ENCODE results near the gene CDC42BPA. TPM values are rescaled to one million over a fixed set of nuclear protein-coding genes. Genes with fewer than 3 reads are reported as not detected.
"Not testable (repeated sequence)": the region's sequence is repeated elsewhere in the genome, so short reads cannot be mapped to it uniquely, and the experiment has no call there.

The CDC42BPA gene
- total RNA-seq, 1 donor from 2014 or later = 10.0 TPM

GRCh38 chr1:227002531-227003049, 315.7 kb downstream of the CDC42BPA start:
- intact Hi-C loops (cut with micrococcal nuclease) = no loop called here

- intact Hi-C loops (cut with micrococcal nuclease) = not testable (repeated sequence)
Measured at GRCh38 chr1:226999579-226999978, 318.7 kb downstream of the CDC42BPA start.

GRCh38 chr1:226995365-226996332, 322.6 kb downstream of the CDC42BPA start:
- intact Hi-C loops (cut with micrococcal nuclease) = no loop called here

GRCh38 chr1:226994586-226995364, 323.5 kb downstream of the CDC42BPA start:
- intact Hi-C loops (cut with micrococcal nuclease) = no loop called here

GRCh38 chr1:226993814-226994585, 324.3 kb downstream of the CDC42BPA start:
- intact Hi-C loops (cut with micrococcal nuclease) = no loop called here

GRCh38 chr1:226991920-226992319, 326.4 kb downstream of the CDC42BPA start:
- intact Hi-C loops (cut with micrococcal nuclease) = loop anchor here (2.0 kb wide), 1 partner anchor 51 kb away; the partner anchor contains the start of gene COQ8A

GRCh38 chr1:226990133-226990716, 328.1 kb downstream of the CDC42BPA start:
- intact Hi-C loops (cut with micrococcal nuclease) = loop anchor here (2.0 kb wide), 1 partner anchor 49 kb away; the partner anchor contains the start of gene COQ8A

- intact Hi-C loops (cut with micrococcal nuclease) = no loop called here
Measured at GRCh38 chr1:226989085-226989920, 329.0 kb downstream of the CDC42BPA start.

GRCh38 chr1:226988334-226988666, 330.0 kb downstream of the CDC42BPA start:
- intact Hi-C loops (cut with micrococcal nuclease) = no loop called here

- intact Hi-C loops (cut with micrococcal nuclease) = no loop called here
Measured at GRCh38 chr1:226987623-226988333, 330.5 kb downstream of the CDC42BPA start.

GRCh38 chr1:226987179-226987536, 331.1 kb downstream of the CDC42BPA start:
- intact Hi-C loops (cut with micrococcal nuclease) = no loop called here

- intact Hi-C loops (cut with micrococcal nuclease) = no loop called here
Measured at GRCh38 chr1:226986496-226987178, 331.7 kb downstream of the CDC42BPA start.

GRCh38 chr1:226985839-226986463, 332.3 kb downstream of the CDC42BPA start:
- intact Hi-C loops (cut with micrococcal nuclease) = no loop called here

GRCh38 chr1:226985239-226985838, 333.0 kb downstream of the CDC42BPA start:
- intact Hi-C loops (cut with micrococcal nuclease) = no loop called here

- intact Hi-C loops (cut with micrococcal nuclease) = no loop called here
Measured at GRCh38 chr1:226984521-226985238, 333.6 kb downstream of the CDC42BPA start.

- intact Hi-C loops (cut with micrococcal nuclease) = no loop called here
Measured at GRCh38 chr1:226983992-226984364, 334.3 kb downstream of the CDC42BPA start.
